DOHH2 (cell line): ENCODE measurements around the gene GNB1L.

ENCODE experiments used
- H3F3A ChIP-seq: fragments of 200-600 bp; sonication (generic), shearing (Covaris generic); 2 replicates; pipeline ENCODE4 v1.6.0; 2016; ENCODE audit warnings: antibody characterized with exemption, mild to moderate bottlenecking; ENCODE audit not compliant: control insufficient read depth, insufficient read depth
- H3K27ac ChIP-seq: fragments of 200-600 bp; sonication (generic); 2 replicates; pipeline ENCODE4 v1.5.1; 2014; ENCODE audit warnings: low read depth, mild to moderate bottlenecking, low read length, moderate library complexity
- H3K27me3 ChIP-seq: fragments of 200-600 bp; sonication (generic); 2 replicates; pipeline ENCODE4 v1.6.1; 2014; ENCODE audit warnings: mild to moderate bottlenecking, low read length, mixed read lengths; ENCODE audit not compliant: control insufficient read depth
- H3K36me3 ChIP-seq: fragments of 200-600 bp; sonication (generic); 2 replicates; pipeline ENCODE4 v1.6.1; 2014; ENCODE audit warnings: mild to moderate bottlenecking, low read length, moderate library complexity, mixed read lengths; ENCODE audit not compliant: control insufficient read depth
- H3K4me1 ChIP-seq: fragments of 200-600 bp; sonication (generic); 2 replicates; pipeline ENCODE4 v1.6.1; 2014; ENCODE audit warnings: mild to moderate bottlenecking, low read length, mixed read lengths; ENCODE audit not compliant: control insufficient read depth
- H3K4me2 ChIP-seq: fragments of 200-600 bp; sonication (generic); 2 replicates; pipeline ENCODE4 v1.6.0; 2014; ENCODE audit warnings: mild to moderate bottlenecking, low read length, moderate library complexity
- H3K4me3 ChIP-seq: fragments of 200-600 bp; sonication (generic); 2 replicates; pipeline ENCODE4 v1.5.1; 2014; ENCODE audit warnings: mild to moderate bottlenecking, low read length, mixed read lengths
- H3K79me2 ChIP-seq: fragments of 200-600 bp; sonication (generic); 2 replicates; pipeline ENCODE4 v1.6.1; 2014; ENCODE audit warnings: mild to moderate bottlenecking, low read length, mixed read lengths; ENCODE audit not compliant: control insufficient read depth
- H3K9me2 ChIP-seq: fragments of 200-600 bp; sonication (generic); replicated peaks from 2 replicates; pipeline ENCODE4 v1.6.1; 2014; ENCODE audit warnings: mild to moderate bottlenecking, low read length, mixed read lengths; ENCODE audit not compliant: control insufficient read depth
- H3K9me3 ChIP-seq: fragments of 200-600 bp; sonication (generic); 2 replicates; pipeline ENCODE4 v1.6.1; 2014; ENCODE audit warnings: antibody characterized with exemption, low read length, mixed read lengths; ENCODE audit not compliant: control insufficient read depth, insufficient read depth
- H4K20me1 ChIP-seq: fragments of 200-600 bp; sonication (generic); 2 replicates; pipeline ENCODE4 v1.6.0; 2014; ENCODE audit warnings: low read depth, mild to moderate bottlenecking, antibody characterized with exemption, low read length, moderate library complexity; ENCODE audit not compliant: control insufficient read depth, insufficient read depth
- CTCF ChIP-seq: fragments of 200-600 bp; sonication (generic); IDR thresholded peaks from one replicate; pipeline ENCODE4 v1.5.1; 2014; ENCODE audit warnings: antibody characterized with exemption, mild to moderate bottlenecking, low read depth, low read length; ENCODE audit not compliant: poor library complexity, severe bottlenecking
- EZH2phosphoT487 ChIP-seq: fragments of 200-600 bp; sonication (generic); IDR thresholded peaks from 2 replicates; pipeline ENCODE4 v1.6.1; 2017; ENCODE audit warnings: borderline replicate concordance, mild to moderate bottlenecking, antibody characterized with exemption, low read length, moderate library complexity, mixed read lengths

GNB1L gene

GRCh38 chr22:19857382-19857781, 2.7 kb upstream of the GNB1L start:
- peaks cover 33% of the 10 kb centered on the region for H3K36me3 ChIP-seq
- H4K20me1 ChIP-seq = peaks cover 18% of the 10 kb centered on the region
- no peak overlapping the region for H3K4me3 ChIP-seq
- no peak overlapping the region for H3K27ac ChIP-seq
- H3K9me3 ChIP-seq = no peaks in the 10 kb centered on the region
- H3K27me3 ChIP-seq = no peaks in the 10 kb centered on the region
- no peaks in the 10 kb centered on the region for H3K9me2 ChIP-seq
- no peaks in the 10 kb centered on the region for H3F3A ChIP-seq
- peaks cover 30% of the 10 kb centered on the region for H3K4me1 ChIP-seq
- TF ChIP-seq CTCF = no peak
- no peak for TF ChIP-seq EZH2phosphoT487
- H3K79me2 ChIP-seq = peaks cover 52% of the 10 kb centered on the region
- no peak overlapping the region for H3K4me2 ChIP-seq

- Histone ChIP-seq H3K27ac (peak overlapping the region; percentile 77), H3K27me3 (no peaks in the 10 kb centered on the region), H3K36me3 (peaks cover 49% of the 10 kb centered on the region), H3K4me3 (peak overlapping the region; percentile 90), H3K9me2 (no peaks in the 10 kb centered on the region), H3K79me2 (peaks cover 68% of the 10 kb centered on the region), H3K4me1 (peaks cover 31% of the 10 kb centered on the region), H3K9me3 (no peaks in the 10 kb centered on the region), H4K20me1 (peaks cover 18% of the 10 kb centered on the region), H3F3A (no peaks in the 10 kb centered on the region), H3K4me2 (peak overlapping the region; percentile 86)
- no peak for TF ChIP-seq EZH2phosphoT487
- TF ChIP-seq CTCF = no peak
Measured at GRCh38 chr22:19855504-19856409, 1.1 kb upstream of the GNB1L start.

GRCh38 chr22:19853879-19854777, 546 bp downstream of the GNB1L start:
- TF ChIP-seq CTCF (no peak), EZH2phosphoT487 (no peak)
- H3K36me3 ChIP-seq = peaks cover 63% of the 10 kb centered on the region
- peaks cover 18% of the 10 kb centered on the region for H4K20me1 ChIP-seq
- H3K27ac ChIP-seq = peak overlapping the region; percentile 33
- peaks cover 81% of the 10 kb centered on the region for H3K79me2 ChIP-seq
- no peaks in the 10 kb centered on the region for H3K9me2 ChIP-seq
- no peaks in the 10 kb centered on the region for H3K27me3 ChIP-seq
- H3F3A ChIP-seq = no peaks in the 10 kb centered on the region
- peak overlapping the region; percentile 78 for H3K4me2 ChIP-seq
- H3K9me3 ChIP-seq = no peaks in the 10 kb centered on the region
- H3K4me1 ChIP-seq = peaks cover 31% of the 10 kb centered on the region
- peak overlapping the region; percentile 90 for H3K4me3 ChIP-seq
